ENCODE results near the gene SPG11.
"Not testable (repeated sequence)": the region's sequence is repeated elsewhere in the genome, so short reads cannot be mapped to it uniquely, and the experiment has no call there.

DNA sequence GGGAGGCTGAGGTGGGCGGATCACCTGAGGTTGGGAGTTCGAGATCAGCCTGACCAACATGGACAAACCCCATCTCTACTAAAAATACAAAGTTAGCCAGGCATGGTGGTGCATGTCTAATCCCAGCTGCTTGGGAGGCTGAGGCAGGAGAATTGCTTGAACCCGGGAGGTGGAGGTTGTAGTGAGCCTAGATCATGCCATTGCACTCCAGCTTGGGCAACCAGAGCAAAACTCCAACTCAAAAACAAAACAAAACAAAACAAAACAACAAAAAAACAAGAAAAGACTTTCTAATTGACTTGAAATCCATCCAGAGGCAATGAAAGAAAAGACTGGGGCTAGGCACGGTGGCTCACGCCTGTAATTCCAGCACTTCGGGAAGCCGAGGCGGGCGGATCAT is 114.3 kb downstream of the SPG11 start:
- TF ChIP-seq CTCF (IDR thresholded peaks at IDR 0.05; ENCODE audit: borderline replicate concordance, extremely low read depth, low read length, poor library complexity, severe bottlenecking); EZH2 (IDR thresholded peaks at IDR 0.05; ENCODE audit: borderline replicate concordance, low read depth, low read length, severe bottlenecking): not testable (repeated sequence)
